CD4-positive, alpha-beta T cell treated with Interleukin-21 for 1 hour (primary cell): ENCODE measurements around the gene STXBP1.

Experiments
- DNase-seq: peaks from one replicate; pipeline ENCODE4 v3.0.0-alpha.2; 2020

STXBP1 gene

DNA sequence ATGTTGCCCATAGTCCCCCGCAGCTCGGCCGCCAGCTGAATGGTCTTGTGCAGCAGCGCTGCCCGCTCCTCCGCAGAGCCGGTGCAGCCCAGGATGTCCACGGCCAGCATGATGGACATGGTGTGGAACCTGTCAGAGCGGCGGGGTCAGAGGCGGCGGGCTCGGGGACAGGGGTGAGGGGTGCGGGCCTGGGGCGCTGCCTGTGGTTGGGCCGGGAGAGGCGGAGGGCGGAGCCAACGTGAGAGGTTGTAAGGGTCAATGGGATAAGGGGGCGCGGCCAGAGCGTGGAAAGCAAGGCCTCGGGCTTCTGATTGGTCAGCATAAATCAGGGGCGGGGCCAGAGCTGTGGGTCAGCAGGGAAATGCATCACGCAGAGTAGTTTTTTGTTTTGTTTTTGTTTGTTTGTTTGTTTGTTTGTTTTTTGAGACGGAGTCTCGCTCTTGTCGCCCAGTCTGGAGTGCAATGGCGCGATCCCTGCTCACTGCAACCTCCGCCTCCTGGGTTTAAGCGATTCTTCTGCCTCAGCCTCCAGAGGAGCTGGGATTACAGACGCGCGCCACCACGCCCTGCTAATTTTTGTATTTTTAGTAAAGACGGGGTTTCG is 129.9 kb downstream of the STXBP1 start:
- no peak for DNase-seq
